CD4-positive, alpha-beta T cell treated with Interleukin-21 for 1 hour (primary cell): Measurements from ENCODE around the gene DENND5A.

Experiments
- DNase-seq: peaks from one replicate; pipeline ENCODE4 v3.0.0-alpha.2; 2020

Gene DENND5A

DNA sequence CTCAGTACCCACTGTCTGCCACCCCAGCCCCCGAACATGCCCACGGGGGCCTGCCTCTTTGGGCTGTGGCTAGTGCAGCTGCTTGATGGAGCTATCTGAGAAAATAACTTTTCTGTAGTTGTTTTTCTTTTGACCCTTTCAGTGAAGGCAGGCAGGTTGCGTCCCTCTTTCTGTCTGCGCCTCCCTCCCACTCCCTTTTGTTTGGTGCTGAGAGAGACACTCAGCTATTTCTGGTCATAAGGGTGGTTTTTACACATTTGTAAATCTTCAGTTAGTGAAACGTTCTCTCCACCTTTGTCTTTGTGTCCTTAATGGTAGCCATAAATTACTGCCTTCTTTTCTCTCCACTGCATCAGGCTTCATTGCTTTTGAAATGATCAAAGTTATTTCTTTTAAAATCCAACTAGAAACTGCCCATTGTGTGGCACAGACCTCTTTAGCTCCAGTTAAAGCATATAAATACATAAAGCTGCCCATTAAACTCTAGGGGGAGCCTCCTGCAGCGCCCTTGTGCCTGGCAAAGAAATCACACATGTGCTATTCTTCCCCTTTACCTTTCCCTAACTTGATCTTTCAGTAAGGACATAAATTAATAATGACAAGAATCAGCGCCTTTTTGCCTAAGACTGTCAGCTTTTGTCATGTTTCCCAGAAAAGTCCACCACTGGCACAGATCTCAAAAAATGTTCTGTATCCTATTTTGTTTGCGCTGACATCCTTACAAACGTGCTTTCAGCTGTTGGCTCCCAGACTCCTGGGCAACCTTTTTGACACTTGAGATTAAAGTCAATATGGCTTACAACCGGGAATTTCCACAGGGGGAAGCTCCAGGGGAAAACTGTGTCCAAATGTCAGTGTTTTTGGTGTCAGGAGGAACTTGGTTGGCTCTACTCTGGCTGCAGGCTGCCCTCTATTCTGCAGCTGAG lies 172.0 kb downstream of the DENND5A start:
- DNase-seq = no peak

GRCh38 chr11:9092072-9092471 lies 173.1 kb downstream of the DENND5A start:
- no peak for DNase-seq

- DNase-seq = no peak
Measured at GRCh38 chr11:9091044-9091922, 173.9 kb downstream of the DENND5A start, which contains the start of gene SCUBE2. SCUBE2 (minus strand) TSS chr11:9091599; CDS start chr11:9091528, 71 bp downstream.

- DNase-seq = no peak
Measured at GRCh38 chr11:9090488-9091043, 174.6 kb downstream of the DENND5A start.

DNA sequence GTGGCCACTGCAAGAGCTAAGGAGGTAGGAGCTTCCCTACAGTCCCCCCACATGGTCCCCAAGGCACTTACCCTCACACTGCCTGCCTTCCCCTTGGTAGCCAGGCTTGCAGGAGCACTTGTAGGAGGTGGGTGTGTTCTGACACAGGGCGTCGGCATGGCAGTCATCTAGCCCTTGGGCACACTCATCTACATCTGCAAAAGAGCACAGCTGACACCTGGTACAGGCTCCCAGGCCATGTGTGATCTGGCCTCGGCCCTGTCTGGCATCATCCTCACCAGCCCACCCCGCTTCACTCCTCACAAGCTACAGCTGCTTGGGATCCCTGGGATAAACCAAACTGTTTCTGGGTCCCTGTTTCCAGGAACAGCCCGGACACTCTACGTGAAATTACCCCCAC lies 175.5 kb downstream of the DENND5A start:
- no peak for DNase-seq

- DNase-seq = no peak
Measured at GRCh38 chr11:9089061-9089460, 176.1 kb downstream of the DENND5A start.
